BE2C (cell line): ENCODE data around the gene STARD3.
A peak's percentile ranks its signal among the peaks of the same experiment; 100 is the strongest.

ENCODE experiments used
- DNase-seq: peaks from one replicate; pipeline ENCODE4 v3.0.0-alpha.2; 2020
- H3K27me3 ChIP-seq: fragments of 250-450 bp; sonication (Bioruptor Pico); 2 replicates; pipeline ENCODE4 v1.5.1; 2020; ENCODE audit warnings: mild to moderate bottlenecking
- H3K36me3 ChIP-seq: fragments of 250-450 bp; sonication (Bioruptor Pico); 2 replicates; pipeline ENCODE4 v1.5.1; 2020; ENCODE audit warnings: mild to moderate bottlenecking
- H3K4me1 ChIP-seq: fragments of 250-450 bp; sonication (Bioruptor Pico); 2 replicates; pipeline ENCODE4 v1.5.1; 2020
- H3K4me3 ChIP-seq: 2 replicates; pipeline ENCODE4 v1.5.1; 2011; ENCODE audit warnings: low read depth, low read length
- H3K9me3 ChIP-seq: fragments of 250-450 bp; sonication (Bioruptor Pico); 2 replicates; pipeline ENCODE4 v1.5.1; 2020
- CTCF ChIP-seq: IDR thresholded peaks from 2 replicates; pipeline ENCODE4 v1.5.1; 2012; ENCODE audit warnings: mild to moderate bottlenecking, low read depth, low read length

STARD3 gene

GRCh38 chr17:39675390-39676082 lies 38.6 kb downstream of the STARD3 start:
- no peaks in the 10 kb centered on the region for H3K9me3 ChIP-seq
- no peak overlapping the region for H3K4me3 ChIP-seq
- H3K36me3 ChIP-seq: no peaks in the 10 kb centered on the region
- H3K4me1 ChIP-seq: no peaks in the 10 kb centered on the region
- no peak for TF ChIP-seq CTCF
- no peaks in the 10 kb centered on the region for H3K27me3 ChIP-seq
- DNase-seq: no peak

GRCh38 chr17:39676198-39676819 lies 39.4 kb downstream of the STARD3 start:
- no peaks in the 10 kb centered on the region for H3K4me1 ChIP-seq
- peak; percentile 40 for DNase-seq

GRCh38 chr17:39677072-39677471 lies 40.1 kb downstream of the STARD3 start:
- DNase-seq: no peak
- no peaks in the 10 kb centered on the region for H3K36me3 ChIP-seq
- no peak overlapping the region for H3K4me3 ChIP-seq
- no peaks in the 10 kb centered on the region for H3K4me1 ChIP-seq
- TF ChIP-seq CTCF: no peak
- H3K27me3 ChIP-seq: no peaks in the 10 kb centered on the region
- H3K9me3 ChIP-seq: no peaks in the 10 kb centered on the region

More at GRCh38 chr17:39676198-39676819, 39.4 kb downstream of the STARD3 start:
- Histone ChIP-seq H3K36me3 (no peaks in the 10 kb centered on the region), H3K4me3 (no peak overlapping the region), H3K27me3 (no peaks in the 10 kb centered on the region), H3K9me3 (no peaks in the 10 kb centered on the region)
- TF ChIP-seq CTCF: no peak

- Histone ChIP-seq H3K36me3 (no peaks in the 10 kb centered on the region), H3K27me3 (no peaks in the 10 kb centered on the region), H3K4me1 (no peaks in the 10 kb centered on the region), H3K9me3 (no peaks in the 10 kb centered on the region), H3K4me3 (no peak overlapping the region)
- TF ChIP-seq CTCF: no peak
- no peak for DNase-seq
Measured at GRCh38 chr17:39677542-39678339, 40.8 kb downstream of the STARD3 start.

GRCh38 chr17:39678340-39679116 lies 41.6 kb downstream of the STARD3 start:
- Histone ChIP-seq H3K36me3 (no peaks in the 10 kb centered on the region), H3K27me3 (no peaks in the 10 kb centered on the region), H3K4me3 (no peak overlapping the region), H3K9me3 (no peaks in the 10 kb centered on the region), H3K4me1 (no peaks in the 10 kb centered on the region)
- no peak for DNase-seq
- TF ChIP-seq CTCF: no peak
